ENCODE results near the gene E2F2. TPM values are rescaled to one million over a fixed set of nuclear protein-coding genes. Genes with fewer than 3 reads are reported as not detected.

Gene E2F2, protein sequence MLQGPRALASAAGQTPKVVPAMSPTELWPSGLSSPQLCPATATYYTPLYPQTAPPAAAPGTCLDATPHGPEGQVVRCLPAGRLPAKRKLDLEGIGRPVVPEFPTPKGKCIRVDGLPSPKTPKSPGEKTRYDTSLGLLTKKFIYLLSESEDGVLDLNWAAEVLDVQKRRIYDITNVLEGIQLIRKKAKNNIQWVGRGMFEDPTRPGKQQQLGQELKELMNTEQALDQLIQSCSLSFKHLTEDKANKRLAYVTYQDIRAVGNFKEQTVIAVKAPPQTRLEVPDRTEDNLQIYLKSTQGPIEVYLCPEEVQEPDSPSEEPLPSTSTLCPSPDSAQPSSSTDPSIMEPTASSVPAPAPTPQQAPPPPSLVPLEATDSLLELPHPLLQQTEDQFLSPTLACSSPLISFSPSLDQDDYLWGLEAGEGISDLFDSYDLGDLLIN
- 0.54 and 1.6 TPM in 2 replicates for total RNA-seq

GRCh38 chr1:23530747-23531561 lies at the start of gene E2F2:
Gene E2F2, minus strand, starts transcription at chr1:23531233. Its CDS starts 440 bp downstream, at chr1:23530793.

GRCh38 chr1:23559136-23559984 lies 28.3 kb upstream of the E2F2 start, which contains the start of gene ID3:
Gene ID3, minus strand, starts transcription at chr1:23559501. Its CDS starts 75 bp downstream, at chr1:23559426.

DNA sequence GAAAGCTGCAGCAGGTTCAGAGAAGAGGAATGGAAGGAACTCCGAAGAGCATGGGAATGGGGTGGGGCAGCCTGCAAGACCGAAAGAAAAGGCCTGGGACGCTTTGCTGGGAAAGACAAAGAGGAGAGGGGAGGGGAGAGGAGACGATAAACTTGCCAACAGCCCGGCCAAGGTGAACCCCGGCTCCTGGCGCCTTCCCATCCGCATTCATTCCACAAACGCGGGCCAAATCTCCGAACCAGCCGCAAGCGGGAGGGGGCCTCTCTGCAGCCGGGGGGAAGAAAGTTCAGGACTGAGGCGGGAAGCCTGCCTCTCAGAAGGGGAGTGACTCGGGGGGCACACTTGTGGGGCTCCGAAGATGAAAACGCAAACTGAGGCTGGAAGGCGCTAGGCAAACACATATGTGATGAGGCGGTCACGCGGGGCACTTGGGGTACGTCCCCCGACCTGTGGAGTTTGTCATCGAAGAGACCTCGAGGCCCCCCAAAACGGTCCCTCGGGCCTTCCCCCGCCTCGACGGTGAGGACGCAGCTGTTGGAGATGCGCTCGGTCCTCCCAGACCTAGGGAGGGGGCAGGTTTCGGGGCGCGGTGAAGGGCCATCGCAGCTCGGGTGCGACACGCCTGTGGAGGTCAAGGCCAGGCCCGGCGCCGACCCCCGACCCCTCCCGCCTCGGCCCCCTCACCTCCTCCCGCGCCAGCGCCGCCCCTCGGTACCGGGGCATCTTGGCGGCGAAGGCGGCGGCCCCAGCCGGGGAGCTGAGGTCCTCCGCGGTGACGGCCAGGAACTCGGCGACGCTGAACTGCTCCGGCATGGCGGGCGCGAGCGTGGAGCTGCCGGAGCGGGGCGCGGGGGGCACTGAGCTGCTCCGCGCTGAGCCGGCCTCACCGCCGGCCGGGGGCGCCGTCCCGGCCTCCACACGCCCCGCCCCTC lies 47.4 kb downstream of the E2F2 start, which contains the start of gene ASAP3:
Gene ASAP3 (minus strand): TSS at position 859 of the 932 bp plus-strand sequence. CDS start 46 bp downstream, at position 813.

Other genes starting within 250 kb of the E2F2 start
- 56.9 and 84.0 TPM in 2 replicates for gene HNRNPR, start 186.9 kb downstream of the E2F2 start, total RNA-seq
- gene ZNF436, start 161.4 kb downstream of the E2F2 start, total RNA-seq = 40.1 and 62.8 TPM in 2 replicates
- gene TCEA3, start 106.5 kb downstream of the E2F2 start, total RNA-seq = 18.2 and 38.9 TPM in 2 replicates
- gene ASAP3, start 47.1 kb downstream of the E2F2 start, total RNA-seq = 381 and 414 TPM in 2 replicates
- gene ID3, start 28.3 kb upstream of the E2F2 start, total RNA-seq = 12.6 and 23.9 TPM in 2 replicates
- 447 and 618 TPM in 2 replicates for gene RPL11, start 160.6 kb upstream of the E2F2 start, total RNA-seq
- gene ELOA, start 212.2 kb upstream of the E2F2 start, total RNA-seq = 30.6 and 42.2 TPM in 2 replicates
- gene PITHD1, start 247.2 kb upstream of the E2F2 start, total RNA-seq = 17.4 and 27.5 TPM in 2 replicates